AG10803 (cell line): Measurements from ENCODE around the gene LRFN5.

Experiments used
- DNase-seq: peaks from one replicate; pipeline ENCODE4 v3.0.0; 2010; ENCODE audit warnings: low read depth
- H3K4me3 ChIP-seq: 2 replicates; pipeline ENCODE4 v1.5.1; 2011; ENCODE audit warnings: mild to moderate bottlenecking, low read length, control low read depth
- TF ChIP-seq, protein P1 (sequence below): conservative IDR thresholded peaks from 2 replicates; pipeline ENCODE4 v1.5.1; 2011; ENCODE audit warnings: mild to moderate bottlenecking, low read length, control low read depth, inconsistent platforms

The LRFN5 gene

GRCh38 chr14:41925409-41925808, 318.7 kb downstream of the LRFN5 start:
- peak; percentile 2 for DNase-seq
- TF ChIP-seq, protein P1, sequence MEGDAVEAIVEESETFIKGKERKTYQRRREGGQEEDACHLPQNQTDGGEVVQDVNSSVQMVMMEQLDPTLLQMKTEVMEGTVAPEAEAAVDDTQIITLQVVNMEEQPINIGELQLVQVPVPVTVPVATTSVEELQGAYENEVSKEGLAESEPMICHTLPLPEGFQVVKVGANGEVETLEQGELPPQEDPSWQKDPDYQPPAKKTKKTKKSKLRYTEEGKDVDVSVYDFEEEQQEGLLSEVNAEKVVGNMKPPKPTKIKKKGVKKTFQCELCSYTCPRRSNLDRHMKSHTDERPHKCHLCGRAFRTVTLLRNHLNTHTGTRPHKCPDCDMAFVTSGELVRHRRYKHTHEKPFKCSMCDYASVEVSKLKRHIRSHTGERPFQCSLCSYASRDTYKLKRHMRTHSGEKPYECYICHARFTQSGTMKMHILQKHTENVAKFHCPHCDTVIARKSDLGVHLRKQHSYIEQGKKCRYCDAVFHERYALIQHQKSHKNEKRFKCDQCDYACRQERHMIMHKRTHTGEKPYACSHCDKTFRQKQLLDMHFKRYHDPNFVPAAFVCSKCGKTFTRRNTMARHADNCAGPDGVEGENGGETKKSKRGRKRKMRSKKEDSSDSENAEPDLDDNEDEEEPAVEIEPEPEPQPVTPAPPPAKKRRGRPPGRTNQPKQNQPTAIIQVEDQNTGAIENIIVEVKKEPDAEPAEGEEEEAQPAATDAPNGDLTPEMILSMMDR = peak; percentile 22; the same call in 1 of the 2 replicates
- no peak overlapping the region for H3K4me3 ChIP-seq

- TF ChIP-seq, protein P1 = no peak
- no peak for DNase-seq
Observed at GRCh38 chr14:41950428-41951151, 343.9 kb downstream of the LRFN5 start.

More at GRCh38 chr14:41950428-41951151, 343.9 kb downstream of the LRFN5 start:
- no peak overlapping the region for H3K4me3 ChIP-seq
